Measurements from ENCODE around the gene EYS. TPM values are rescaled to one million over a fixed set of nuclear protein-coding genes. Genes with fewer than 3 reads are reported as not detected.

The EYS gene
- total RNA-seq, 1 experiment from 2014 or later: not detected

DNA sequence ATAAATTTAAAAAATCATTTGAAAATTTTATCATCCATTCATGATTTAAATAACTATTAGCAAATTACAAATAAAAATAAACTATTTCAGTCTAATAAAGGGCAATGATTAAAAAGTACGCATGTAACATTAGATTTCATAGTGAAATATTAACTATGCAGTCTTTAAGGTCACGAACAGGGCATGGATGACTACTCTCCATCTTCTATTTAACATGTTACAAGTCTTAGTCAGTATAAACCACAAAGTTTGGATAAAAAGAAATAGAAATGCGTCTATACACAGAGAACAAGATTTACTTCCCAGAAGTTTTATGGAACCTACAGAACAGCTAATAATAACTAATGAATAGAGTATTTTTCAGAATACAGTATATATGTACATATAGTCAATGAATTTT is 1016.0 kb downstream of the EYS start:
- ChIA-PET CTCF (no interaction called here), RAD21 (ENCODE audit: low non-redundant PET in 1 of 2, low total read pairs in 2 of 2, uncharacterized antibody in 2 of 2, unreplicated experiment in 2 of 2) (no interaction called here), POLR2A (no interaction called here)
- intact Hi-C loops (cut with micrococcal nuclease): no loop called here
- no peaks in the 10 kb centered on the region for H3K4me1 ChIP-seq (ENCODE audit: control insufficient read depth in 1 of 2, insufficient read depth in 2 of 2, low read length in 2 of 2)
- no peaks in the 10 kb centered on the region for H4K20me1 ChIP-seq (ENCODE audit: insufficient read depth)
- BruUV-seq (replicated peaks): no TSS peak
- no peaks in the 10 kb centered on the region for H3K27me3 ChIP-seq (ENCODE audit: insufficient read depth, low read length)
- ATAC-seq (no peak), DNase-seq (ENCODE audit: low read depth, low spot score) (no peak)
- H3K9me3 ChIP-seq (ENCODE audit: control insufficient read depth in 1 of 2, insufficient read depth in 1 of 2, low read depth in 1 of 2, low read length in 2 of 2): peaks cover 6 to 12% of the 10 kb centered on the region in 2 experiments; a peak in 2 of 4 replicates
- H3K36me3 ChIP-seq (ENCODE audit: control insufficient read depth in 1 of 2, insufficient read depth in 2 of 2, low read length in 2 of 2): no peaks in the 10 kb centered on the region
- no peak overlapping the region for H2AFZ ChIP-seq (ENCODE audit: low read depth, low read length, poor library complexity, severe bottlenecking)
- H3K27ac ChIP-seq (ENCODE audit: low read depth, low read length): no peak overlapping the region
- no peaks in the 10 kb centered on the region for H3K79me2 ChIP-seq (ENCODE audit: insufficient read depth, low read length)
- no peak overlapping the region for H3K9ac ChIP-seq (ENCODE audit: low read length)
- H3K9me2 ChIP-seq (ENCODE audit: insufficient read depth): no peaks in the 10 kb centered on the region
- no peak overlapping the region for H3K4me2 ChIP-seq (ENCODE audit: low read length)
- TF ChIP-seq YY1 (IDR thresholded peaks at IDR 0.05; ENCODE audit: extremely low read depth, insufficient replicate concordance, low read depth, low read length): no peak
- TF ChIP-seq POLR2A (IDR thresholded peaks at IDR 0.05; ENCODE audit: borderline replicate concordance, extremely low read depth, insufficient read depth, insufficient read length): no peak
- no peak for TF ChIP-seq EGR1 (IDR thresholded peaks at IDR 0.05; ENCODE audit: low read depth)
- TF ChIP-seq SIN3A (IDR thresholded peaks at IDR 0.05; ENCODE audit: low read depth): no peak
- TF ChIP-seq RAD21 (IDR thresholded peaks at IDR 0.05; ENCODE audit: low read depth): no peak
- no peak for TF ChIP-seq SRF (IDR thresholded peaks at IDR 0.05; ENCODE audit: low read depth)
- no peak for TF ChIP-seq ZFX (IDR thresholded peaks at IDR 0.05)
- TF ChIP-seq ATF3 (IDR thresholded peaks at IDR 0.05): no peak
- TF ChIP-seq EZH2phosphoT487 (IDR thresholded peaks at IDR 0.05; ENCODE audit: borderline replicate concordance): no peak
- no peak for TF ChIP-seq ELF1 (IDR thresholded peaks at IDR 0.05; ENCODE audit: borderline replicate concordance, low read depth)
- no peak for TF ChIP-seq CBX3 (IDR thresholded peaks at IDR 0.05; ENCODE audit: low read depth)
- TF ChIP-seq FOSL1 (IDR thresholded peaks at IDR 0.05; ENCODE audit: low read depth): no peak
- TF ChIP-seq POLR2AphosphoS5 (IDR thresholded peaks at IDR 0.05; ENCODE audit: low read depth, low read length): no peak
- no peak for TF ChIP-seq JUND (IDR thresholded peaks at IDR 0.05)
- TF ChIP-seq EZH2 (IDR thresholded peaks at IDR 0.05): no peak
- no peak for TF ChIP-seq SP1 (IDR thresholded peaks at IDR 0.05; ENCODE audit: low read depth)
- TF ChIP-seq MAX (IDR thresholded peaks at IDR 0.05): no peak
- no peak for TF ChIP-seq ZNF274 (IDR thresholded peaks at IDR 0.05; ENCODE audit: low read depth, low read length)
- no peak for TF ChIP-seq REST (IDR thresholded peaks at IDR 0.05; ENCODE audit: low read depth)
- TF ChIP-seq, protein P1, sequence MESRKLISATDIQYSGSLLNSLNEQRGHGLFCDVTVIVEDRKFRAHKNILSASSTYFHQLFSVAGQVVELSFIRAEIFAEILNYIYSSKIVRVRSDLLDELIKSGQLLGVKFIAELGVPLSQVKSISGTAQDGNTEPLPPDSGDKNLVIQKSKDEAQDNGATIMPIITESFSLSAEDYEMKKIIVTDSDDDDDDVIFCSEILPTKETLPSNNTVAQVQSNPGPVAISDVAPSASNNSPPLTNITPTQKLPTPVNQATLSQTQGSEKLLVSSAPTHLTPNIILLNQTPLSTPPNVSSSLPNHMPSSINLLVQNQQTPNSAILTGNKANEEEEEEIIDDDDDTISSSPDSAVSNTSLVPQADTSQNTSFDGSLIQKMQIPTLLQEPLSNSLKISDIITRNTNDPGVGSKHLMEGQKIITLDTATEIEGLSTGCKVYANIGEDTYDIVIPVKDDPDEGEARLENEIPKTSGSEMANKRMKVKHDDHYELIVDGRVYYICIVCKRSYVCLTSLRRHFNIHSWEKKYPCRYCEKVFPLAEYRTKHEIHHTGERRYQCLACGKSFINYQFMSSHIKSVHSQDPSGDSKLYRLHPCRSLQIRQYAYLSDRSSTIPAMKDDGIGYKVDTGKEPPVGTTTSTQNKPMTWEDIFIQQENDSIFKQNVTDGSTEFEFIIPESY (IDR thresholded peaks at IDR 0.05; ENCODE audit: extremely low read depth, insufficient replicate concordance, low read length): no peak
- no peak overlapping the region for H3K4me3 ChIP-seq (replicated peaks in 1 of 2; ENCODE audit: low read depth in 1 of 2, low read length in 2 of 2)
